B cell (primary cell): ENCODE data around the gene OVCA2. TPM values are rescaled to one million over a fixed set of nuclear protein-coding genes. Genes with fewer than 3 reads are reported as not detected.

ENCODE experiments used
- ATAC-seq: fragments of 200-7000 bp; cut with Tn5 transposase; one replicate; pipeline ENCODE4 v1.10.0; 2021; ENCODE audit warnings: low read depth, mild to moderate bottlenecking, moderate number of reproducible peaks, moderate library complexity
- CTCF ChIA-PET: fragments of 350-600 bp; sonication (Branson Sonifier 250); formaldehyde crosslinking; loops from one replicate; lab custom pipeline; 2021; ENCODE audit warnings: antibody characterized with exemption, inconsistent platforms; lab: Charles Lee
- POLR2A ChIA-PET: fragments of 350-600 bp; sonication (Branson Sonifier 250); formaldehyde crosslinking; loops from one replicate; lab custom pipeline; 2021; ENCODE audit warnings: antibody characterized with exemption; lab: Charles Lee
- DNase-seq: peaks from one replicate; pipeline ENCODE4 v3.0.0; 2013
- H2AFZ ChIP-seq: 2 replicates; pipeline ENCODE4 v1.6.1; 2012; ENCODE audit warnings: mild to moderate bottlenecking, low read depth, low read length; ENCODE audit not compliant: insufficient read depth, poor library complexity, severe bottlenecking
- H3K27ac ChIP-seq, 2 donors: 1 replicate in 1 of 2; 2 replicates in 1 of 2; pipeline ENCODE4 v1.5.1; 2012 to 2013; ENCODE audit warnings: low read length in 2 of 2, mild to moderate bottlenecking in 2 of 2, moderate library complexity in 1 of 2
- H3K27me3 ChIP-seq, 4 experiments: fragments of 200-600 bp in 1 of 4; sonication (generic) in 1 of 4; replicated peaks in 1 of 4; 1 replicate in 2 of 4; 2 replicates in 2 of 4; pipeline versions ENCODE4 v1.6.1 to v1.7.0; 2013 to 2016; ENCODE audit warnings: low read length in 3 of 4, mild to moderate bottlenecking in 2 of 4, mixed read lengths in 1 of 4, moderate library complexity in 1 of 4; ENCODE audit not compliant: insufficient read depth in 4 of 4, control insufficient read depth in 3 of 4; ENCODE audit errors: control extremely low read depth in 1 of 4
- H3K36me3 ChIP-seq, 2 experiments: replicated peaks in 1 of 2; 1 replicate in 1 of 2; 2 replicates in 1 of 2; pipeline versions ENCODE4 v1.6.1 to v1.7.1; 2013; ENCODE audit warnings: low read length in 1 of 2; ENCODE audit not compliant: insufficient read depth in 2 of 2, control insufficient read depth in 1 of 2; ENCODE audit errors: control extremely low read depth in 1 of 2, extremely low read depth in 1 of 2
- H3K4me1 ChIP-seq, 2 donors: fragments of 200-600 bp in 1 of 2; sonication (generic) in 1 of 2; 1 replicate in 1 of 2; 2 replicates in 1 of 2; pipeline versions ENCODE4 v1.5.1 to v1.6.1; 2013 to 2017; ENCODE audit warnings: low read length in 2 of 2; ENCODE audit not compliant: control insufficient read depth in 2 of 2, insufficient read depth in 2 of 2
- H3K4me2 ChIP-seq: replicated peaks from 2 replicates; pipeline ENCODE3; 2012; ENCODE audit warnings: mild to moderate bottlenecking, low read depth, low read length; ENCODE audit not compliant: poor library complexity, severe bottlenecking
- H3K4me3 ChIP-seq, 5 experiments: fragments of 200-600 bp in 1 of 5; sonication (generic) in 1 of 5; 1 replicate in 3 of 5; 2 replicates in 2 of 5; pipeline versions ENCODE4 v1.5.1 to v1.7.0; 2011 to 2016; ENCODE audit warnings: low read length in 4 of 5, mild to moderate bottlenecking in 4 of 5, low read depth in 2 of 5, control low read depth in 1 of 5, moderate library complexity in 1 of 5; ENCODE audit not compliant: insufficient read depth in 1 of 5; ENCODE audit errors: control extremely low read depth in 1 of 5, extremely low read depth in 1 of 5
- H3K79me2 ChIP-seq: fragments of 200-600 bp; sonication (generic); one replicate; pipeline ENCODE4 v1.6.0; 2016; ENCODE audit warnings: low read length; ENCODE audit not compliant: control insufficient read depth, insufficient read depth
- H3K9ac ChIP-seq: fragments of 200-600 bp; sonication (generic); 2 replicates; pipeline ENCODE4 v1.6.1; 2017; ENCODE audit warnings: mild to moderate bottlenecking, low read length, moderate library complexity
- H3K9me3 ChIP-seq, 3 donors: one replicate each; pipeline versions ENCODE4 v1.6.1 to v1.7.1; 2013; ENCODE audit warnings: low read length in 2 of 3; ENCODE audit not compliant: control insufficient read depth in 2 of 3, insufficient read depth in 1 of 3; ENCODE audit errors: control extremely low read depth in 1 of 3
- H4K20me1 ChIP-seq: 2 replicates; pipeline ENCODE4 v1.6.0; 2012; ENCODE audit warnings: mild to moderate bottlenecking, low read length; ENCODE audit not compliant: insufficient read depth, control insufficient read depth, poor library complexity, severe bottlenecking
- H3K27ac Mint-ChIP-seq: one replicate; pipeline ENCODE4 v1.8.0; 2021; ENCODE audit warnings: mixed read lengths
- H3K27me3 Mint-ChIP-seq: one replicate; pipeline ENCODE4 v1.8.0; 2021; ENCODE audit warnings: mixed read lengths
- H3K4me1 Mint-ChIP-seq: one replicate; pipeline ENCODE4 v1.8.0; 2021; ENCODE audit warnings: mixed read lengths
- H3K4me3 Mint-ChIP-seq: one replicate; pipeline ENCODE4 v1.8.0; 2021; ENCODE audit warnings: mixed read lengths
- H3K9me3 Mint-ChIP-seq: one replicate; pipeline ENCODE4 v1.8.0; 2022; ENCODE audit warnings: mixed read lengths; ENCODE audit not compliant: insufficient read depth
- CTCF ChIP-seq: fragments of 200-600 bp; IDR thresholded peaks from one replicate; pipeline ENCODE4 v1.8.0; 2022; ENCODE audit warnings: antibody characterized with exemption, mild to moderate bottlenecking
- EZH2 ChIP-seq: IDR thresholded peaks from 2 replicates; pipeline ENCODE4 v1.6.1; 2012; ENCODE audit warnings: borderline replicate concordance, low read depth, mild to moderate bottlenecking, moderate library complexity, low read length; ENCODE audit not compliant: insufficient read depth, poor library complexity, severe bottlenecking
- WGBS: methylation state at CpG from one replicate; pipeline ENCODE4 v1.1.5; 2013; ENCODE audit warnings: missing lambda C conversion rate; ENCODE audit not compliant: insufficient coverage; 5-methylcytosine and 5-hydroxymethylcytosine counted together
- intact Hi-C: fragments of 100-400 bp; cut with micrococcal nuclease; formaldehyde crosslinking; loops from one replicate; pipeline ENCODE4 v1.10.0; 2022
- polyA plus RNA-seq: library from polyadenylated mRNA; depleted of rRNA; stranded (reverse); fragments of >200 nt; gene quantifications from 2 replicates; pipeline ENCODE4 v1.2.3, GENCODE V29; 2012
- total RNA-seq, 2 donors: library from RNA; stranded (reverse); fragments of 120-200 nt in 1 of 2; gene quantifications; 1 replicate in 1 of 2; 2 replicates in 1 of 2; pipeline versions ENCODE4 v1.2.3 to v1.2.4, GENCODE V29; 2013 to 2022

Gene OVCA2
- total and polyA plus RNA-seq, 2 donors (not counting 1 experiment from before 2014, with no cell fraction given): 23.2 to 43.9 TPM

- ATAC-seq: no peak
- Mint-ChIP-seq H3K27me3 (peaks cover 42% of the 10 kb centered on the region), H3K4me3 (no peak overlapping the region), H3K9me3 (no peaks in the 10 kb centered on the region), H3K27ac (no peak overlapping the region), H3K4me1 (no peaks in the 10 kb centered on the region)
- peaks cover 0 to 21% (median 1%) of the 10 kb centered on the region in 4 experiments for H3K27me3 ChIP-seq
- H3K9ac ChIP-seq: no peak overlapping the region
- no peaks in the 10 kb centered on the region for H3K79me2 ChIP-seq
- no peak overlapping the region for H3K4me3 ChIP-seq
- ChIA-PET POLR2A (no interaction called here), CTCF (no interaction called here)
- no peaks in the 10 kb centered on the region for H3K36me3 ChIP-seq
- H3K4me1 ChIP-seq: no peaks in the 10 kb centered on the region
- no peaks in the 10 kb centered on the region for H3K9me3 ChIP-seq
- WGBS: 63% methylated on average over 20 of the region's 24 CpGs
- H3K27ac ChIP-seq: no peak overlapping the region
- no peak overlapping the region for H2AFZ ChIP-seq
- H4K20me1 ChIP-seq: no peaks in the 10 kb centered on the region
- DNase-seq: no peak
- H3K4me2 ChIP-seq: no peak overlapping the region
- intact Hi-C loops: no loop called here
- TF ChIP-seq EZH2 (no peak), CTCF (no peak)
These were observed 30.1 kb upstream of the OVCA2 start for GRCh38 chr17:2011411-2012371.

GRCh38 chr17:2012499-2012898 lies 29.3 kb upstream of the OVCA2 start:
- Mint-ChIP-seq H3K27me3 (peaks cover 40% of the 10 kb centered on the region), H3K9me3 (no peaks in the 10 kb centered on the region), H3K4me1 (no peaks in the 10 kb centered on the region), H3K27ac (no peak overlapping the region), H3K4me3 (no peak overlapping the region)
- Histone ChIP-seq H4K20me1 (no peaks in the 10 kb centered on the region), H2AFZ (no peak overlapping the region), H3K4me3 (no peak overlapping the region), H3K9ac (no peak overlapping the region), H3K4me1 (peaks cover 0 to 2% of the 10 kb centered on the region in 2 donors), H3K27ac (no peak overlapping the region), H3K27me3 (peaks cover 0 to 21% (median 1%) of the 10 kb centered on the region in 4 experiments), H3K4me2 (no peak overlapping the region), H3K36me3 (no peaks in the 10 kb centered on the region), H3K79me2 (no peaks in the 10 kb centered on the region), H3K9me3 (no peaks in the 10 kb centered on the region)
- TF ChIP-seq EZH2 (no peak), CTCF (no peak)
- ATAC-seq: no peak
- no peak for DNase-seq
- 93% methylated on average over 3 of the region's 4 CpGs for WGBS
- intact Hi-C loops: no loop called here
- CTCF ChIA-PET: no interaction called here
- POLR2A ChIA-PET: no interaction called here
